Activated naive CD4-positive, alpha-beta T cell treated with anti-CD3 and anti-CD28 coated beads, Interleukin-2, amount 50 U/mL, for 72 hours (primary cell): ENCODE results near the gene ACADVL. TPM values are rescaled to one million over a fixed set of nuclear protein-coding genes. Genes with fewer than 3 reads are reported as not detected.

Experiments
- ATAC-seq, 2 donors: fragments of 150-1000 bp; cut with Tn5 transposase; 2 replicates each; pipeline ENCODE4 v1.10.0; 2021; ENCODE audit warnings: mild to moderate bottlenecking in 2 of 2, moderate library complexity in 2 of 2
- DNase-seq, 2 donors: peaks; one replicate each; pipeline ENCODE4 v3.0.0; 2021 to 2022; ENCODE audit warnings: low spot score in 2 of 2
- H3K27ac Mint-ChIP-seq, 2 donors: one replicate each; pipeline ENCODE4 v1.8.0; 2022; ENCODE audit warnings: mild to moderate bottlenecking in 2 of 2, mixed read lengths in 2 of 2
- H3K36me3 Mint-ChIP-seq, 2 donors: one replicate each; pipeline ENCODE4 v1.8.0; 2022; ENCODE audit warnings: mixed read lengths in 2 of 2
- H3K9me3 Mint-ChIP-seq, 2 donors: one replicate each; pipeline ENCODE4 v1.8.0; 2022; ENCODE audit warnings: mixed read lengths in 2 of 2
- total RNA-seq, 2 donors: library from RNA; stranded (reverse); gene quantifications; one replicate each; pipeline ENCODE4 v1.2.3, GENCODE V29; 2022

Gene ACADVL
- total RNA-seq, 2 donors from 2014 or later, result 360 to 445 TPM

DNA sequence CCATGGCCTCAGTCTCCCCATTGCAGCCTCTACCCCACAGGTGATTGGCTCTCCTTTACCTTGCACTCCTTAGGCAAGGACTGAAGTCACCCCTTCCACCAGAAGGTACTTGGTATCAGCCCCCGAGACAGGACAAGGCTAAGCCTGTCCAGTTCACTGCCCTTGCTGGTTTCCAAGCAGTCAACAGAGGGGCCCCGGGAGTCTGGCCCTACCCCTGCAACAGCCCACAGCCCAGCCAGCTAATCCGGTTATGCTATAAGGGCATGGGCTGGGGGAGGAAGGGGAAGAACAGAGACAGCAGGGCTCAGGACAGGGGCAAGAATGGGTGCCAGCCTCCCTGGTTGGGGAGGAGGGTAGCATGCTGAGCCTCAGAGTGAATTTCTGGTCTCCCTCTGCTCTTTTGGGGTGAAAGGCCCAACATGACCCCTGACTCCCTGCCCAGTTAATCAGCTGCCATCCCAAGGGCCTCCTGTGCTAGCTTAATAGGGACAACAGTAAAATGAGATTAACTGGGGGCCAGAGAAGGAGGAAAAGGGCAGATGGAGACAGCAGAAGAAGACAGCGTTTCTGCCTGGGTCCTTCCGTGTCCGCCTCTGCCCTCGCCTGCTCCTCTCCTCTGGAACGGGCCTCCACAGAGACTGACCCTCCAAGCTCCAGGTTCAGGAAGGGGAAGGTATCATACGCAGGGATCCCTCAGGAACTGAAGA, 10.8 kb upstream of the ACADVL start:
- Mint-ChIP-seq H3K9me3 (no peaks in the 10 kb centered on the region), H3K36me3 (no peaks in the 10 kb centered on the region), H3K27ac (peak overlapping the region in 1 of 2 donors; percentile 23)

DNA sequence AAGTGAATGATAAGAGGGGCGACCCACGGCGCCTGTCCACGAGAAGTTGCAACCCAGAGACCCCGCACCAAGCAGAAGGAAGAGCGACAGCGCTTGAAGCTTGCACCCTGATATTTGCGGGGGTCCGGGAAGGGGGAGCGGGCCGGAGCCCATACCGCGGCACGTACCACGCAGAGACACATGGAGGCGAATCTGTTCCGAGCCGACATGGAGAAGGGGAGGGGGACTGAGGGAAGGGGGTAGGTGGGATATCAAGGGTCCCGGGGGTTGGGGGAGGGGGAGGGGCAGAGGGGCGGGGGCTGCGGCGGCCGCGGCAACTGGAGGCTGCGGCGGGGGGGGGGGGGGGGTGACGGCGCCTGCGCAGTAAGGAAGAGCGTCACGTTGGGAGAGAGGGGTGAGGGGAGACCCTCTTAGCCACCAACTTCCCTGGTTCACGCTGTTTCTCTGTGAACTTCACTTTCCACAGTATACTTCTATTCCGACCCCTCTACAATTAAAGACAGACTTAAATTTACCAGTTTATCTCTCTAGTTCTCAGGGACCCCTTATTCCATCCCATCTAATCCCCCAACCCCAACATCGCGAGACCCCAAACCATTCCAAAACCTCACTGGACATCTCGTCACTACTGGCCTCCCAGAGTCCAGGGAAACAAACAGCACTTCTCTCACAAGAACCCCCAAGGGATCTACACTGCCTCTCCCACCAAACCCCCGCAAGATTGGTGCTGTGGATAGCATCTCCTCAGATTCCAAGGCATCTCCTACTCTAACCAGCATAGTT, 8.1 kb upstream of the ACADVL start:
- Mint-ChIP-seq H3K27ac (no peak overlapping the region), H3K36me3 (no peaks in the 10 kb centered on the region), H3K9me3 (no peaks in the 10 kb centered on the region)
- ATAC-seq (no peak), DNase-seq (no peak)

More for the DNA sequence above, 10.8 kb upstream of the ACADVL start:
- ATAC-seq (no peak), DNase-seq (no peak)

DNA sequence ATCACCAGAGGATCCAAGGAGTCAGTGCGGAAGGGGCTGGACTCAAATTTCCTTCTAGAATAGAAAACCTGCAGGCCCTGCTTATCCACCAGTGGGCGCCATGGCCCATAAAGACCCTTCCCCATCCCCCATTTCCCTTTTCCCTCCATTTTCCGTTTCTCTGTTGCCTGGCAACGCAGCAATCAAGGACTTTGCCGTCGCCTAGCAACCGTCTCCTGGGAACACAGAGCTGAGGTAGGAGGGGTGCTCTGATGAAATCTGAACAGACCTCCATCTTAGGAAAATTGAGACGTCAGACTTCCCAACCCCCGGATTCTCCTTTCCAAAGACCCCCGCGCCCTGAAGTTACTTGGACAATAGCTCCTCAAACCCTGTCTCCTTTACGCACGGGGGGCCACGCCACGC, 5.8 kb upstream of the ACADVL start:
- Mint-ChIP-seq H3K36me3 (no peaks in the 10 kb centered on the region), H3K27ac (peak overlapping the region; percentile 81 to 95), H3K9me3 (no peaks in the 10 kb centered on the region)
- DNase-seq (peak in 1 of 2 donors; percentile 64), ATAC-seq (peak; percentile 4 to 12)

GRCh38 chr17:7214300-7215135, 5.2 kb upstream of the ACADVL start:
- peak; percentile 86 to 89 for ATAC-seq
- H3K36me3 Mint-ChIP-seq, result peaks cover 0 to 1% of the 10 kb centered on the region in 2 donors
- H3K27ac Mint-ChIP-seq, result peak overlapping the region; percentile 81 to 95
- peak; percentile 96 to 100 for DNase-seq
- no peaks in the 10 kb centered on the region for H3K9me3 Mint-ChIP-seq

- DNase-seq (no peak), ATAC-seq (no peak)
- Mint-ChIP-seq H3K27ac (peak overlapping the region; percentile 81 to 95), H3K9me3 (no peaks in the 10 kb centered on the region), H3K36me3 (peaks cover 0 to 8% of the 10 kb centered on the region in 2 donors)
These were observed 4.6 kb upstream of the ACADVL start for GRCh38 chr17:7215136-7215638.

DNA sequence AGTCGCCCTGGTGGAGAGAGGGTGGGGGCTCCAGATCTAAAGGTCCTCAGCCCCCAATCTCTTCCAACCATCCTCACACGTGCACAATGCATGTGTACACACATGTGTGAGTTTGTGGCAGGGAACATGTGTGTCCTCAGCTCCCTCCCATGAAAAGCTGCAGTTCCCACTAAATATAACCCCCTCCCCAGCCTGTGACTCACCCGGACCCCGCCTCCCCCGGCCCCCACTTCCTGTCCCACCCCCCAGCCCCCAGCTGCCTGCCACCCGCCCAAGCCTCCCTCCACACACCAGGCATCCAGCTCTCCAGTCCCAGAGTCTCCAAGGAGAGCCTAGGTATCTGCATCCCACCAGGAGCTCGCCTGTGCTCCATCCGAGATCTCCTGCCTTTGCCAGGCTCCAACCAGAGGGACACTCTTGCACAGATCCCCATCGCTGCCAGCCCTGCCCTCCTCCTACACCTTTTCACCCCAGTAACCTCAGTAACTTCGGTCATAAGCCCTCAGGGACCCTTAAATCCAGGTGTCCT, 4.0 kb upstream of the ACADVL start:
- H3K9me3 Mint-ChIP-seq, result no peaks in the 10 kb centered on the region
- no peak for DNase-seq

GRCh38 chr17:7216242-7217112, 3.3 kb upstream of the ACADVL start:
- Mint-ChIP-seq H3K27ac (peak overlapping the region; percentile 30 to 42), H3K36me3 (peaks cover 13 to 20% of the 10 kb centered on the region in 2 donors), H3K9me3 (no peaks in the 10 kb centered on the region)
- no peak for DNase-seq
- ATAC-seq, result no peak

More for the DNA sequence above, 4.0 kb upstream of the ACADVL start:
- ATAC-seq, result no peak
- Mint-ChIP-seq H3K27ac (peak overlapping the region in 1 of 2 donors; percentile 42), H3K36me3 (peaks cover 5 to 13% of the 10 kb centered on the region in 2 donors)

DNA sequence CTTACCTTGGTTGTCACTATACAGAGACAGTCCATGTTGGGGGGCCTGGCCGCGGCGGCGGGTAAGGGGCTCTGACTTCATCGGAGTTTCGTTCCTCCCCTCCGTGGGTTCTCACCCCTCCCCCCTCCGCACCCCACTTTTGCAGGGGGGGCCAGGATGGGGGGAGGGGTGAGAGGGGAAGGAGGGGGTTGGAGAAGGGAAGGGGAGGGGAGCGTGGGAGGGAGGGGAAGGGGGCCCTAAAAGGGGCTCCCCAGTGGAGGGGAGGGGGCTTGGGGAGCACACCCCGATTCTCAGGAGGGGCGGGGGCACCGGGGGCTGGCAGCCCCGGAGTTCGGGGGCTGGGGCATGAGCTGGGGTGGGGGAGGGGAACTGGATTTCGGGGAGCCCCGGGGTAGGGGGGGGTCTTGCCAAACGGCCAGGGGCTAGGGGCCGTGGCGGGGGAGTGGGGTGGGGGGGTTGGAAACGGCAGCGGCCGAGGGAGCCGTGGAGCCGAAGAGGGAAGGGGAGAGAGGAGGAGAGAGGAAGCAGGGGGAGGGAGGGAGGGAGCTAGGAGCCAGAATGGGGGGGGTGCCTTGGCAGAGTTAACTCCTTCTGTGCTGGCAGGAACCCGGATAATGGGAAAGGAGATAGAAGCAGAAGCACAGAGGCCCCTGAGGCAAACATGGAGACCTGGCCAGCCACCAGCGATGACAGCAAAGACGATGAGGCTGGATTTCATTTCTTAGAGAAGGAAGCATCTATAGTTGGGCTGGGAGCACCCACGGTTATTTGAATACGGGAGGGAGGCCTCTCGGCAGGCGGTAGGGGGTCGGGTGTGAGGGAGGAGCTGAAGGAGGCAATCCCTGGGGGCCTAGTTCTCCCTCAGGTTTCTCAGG, 2.4 kb upstream of the ACADVL start:
- ATAC-seq (no peak), DNase-seq (no peak)
- Mint-ChIP-seq H3K36me3 (peaks cover 14 to 20% of the 10 kb centered on the region in 2 donors), H3K9me3 (no peaks in the 10 kb centered on the region), H3K27ac (peak overlapping the region; percentile 89 to 92)

- Mint-ChIP-seq H3K9me3 (no peaks in the 10 kb centered on the region), H3K27ac (peak overlapping the region in 1 of 2 donors; percentile 89), H3K36me3 (peaks cover 14 to 20% of the 10 kb centered on the region in 2 donors)
- DNase-seq (no peak), ATAC-seq (no peak)
These were observed 1.6 kb upstream of the ACADVL start for GRCh38 chr17:7218166-7218565.

DNA sequence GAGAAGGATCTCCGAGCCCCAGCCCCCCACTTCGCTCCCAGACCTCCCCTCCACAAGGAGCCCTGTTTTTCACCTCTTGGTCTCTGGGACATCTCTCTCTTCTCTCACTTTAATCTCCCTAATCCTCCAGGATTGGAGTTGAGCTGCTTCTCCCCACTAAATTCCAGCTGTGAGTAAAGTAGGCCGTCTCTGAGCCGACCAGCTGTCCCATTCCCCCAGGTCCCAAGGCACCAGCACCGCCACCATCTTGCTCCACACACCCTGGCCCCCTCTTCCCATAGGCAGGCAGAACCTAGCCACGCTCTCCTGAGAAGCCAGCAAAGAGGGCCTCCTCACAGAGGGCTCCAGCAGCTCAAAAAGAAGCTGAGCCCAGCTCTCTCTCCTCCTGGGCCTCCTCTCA, 980 bp upstream of the ACADVL start:
- H3K9me3 Mint-ChIP-seq, result no peaks in the 10 kb centered on the region
- DNase-seq, result no peak
- ATAC-seq, result no peak
- peak overlapping the region; percentile 27 to 89 for H3K27ac Mint-ChIP-seq
- H3K36me3 Mint-ChIP-seq, result peaks cover 14 to 25% of the 10 kb centered on the region in 2 donors

DNA sequence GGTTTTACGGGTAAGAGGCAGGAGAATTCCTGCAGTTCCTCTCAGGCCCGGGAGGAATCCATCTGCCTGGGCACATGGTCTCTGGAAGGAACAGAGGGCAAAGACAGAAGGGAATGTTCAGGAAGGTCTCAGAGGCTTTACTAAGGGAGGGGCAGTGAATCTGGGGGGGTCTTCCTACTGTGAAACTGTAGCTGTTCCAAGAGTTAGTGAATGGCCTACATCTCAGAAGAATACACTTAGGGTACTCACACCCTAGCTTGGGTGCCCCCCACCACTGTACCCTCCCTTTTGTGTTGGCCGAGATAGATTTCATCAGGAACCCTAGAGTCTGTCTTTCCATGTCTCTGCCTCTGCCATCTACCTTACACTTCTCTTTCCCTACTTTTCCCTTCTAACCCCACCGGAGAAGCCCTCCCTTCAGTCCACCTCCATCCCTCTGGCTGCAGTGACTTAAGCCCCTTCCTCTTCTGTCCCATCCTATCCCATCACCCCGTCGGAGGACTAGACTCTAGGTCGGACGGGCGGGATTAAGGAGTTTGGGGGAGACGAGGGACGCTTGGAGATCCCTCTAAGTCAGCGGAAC, 418 bp upstream of the ACADVL start:
- ATAC-seq (no peak), DNase-seq (no peak)
- Mint-ChIP-seq H3K9me3 (no peaks in the 10 kb centered on the region), H3K36me3 (peaks cover 14 to 29% of the 10 kb centered on the region in 2 donors), H3K27ac (peak overlapping the region; percentile 89 to 98)

DNA sequence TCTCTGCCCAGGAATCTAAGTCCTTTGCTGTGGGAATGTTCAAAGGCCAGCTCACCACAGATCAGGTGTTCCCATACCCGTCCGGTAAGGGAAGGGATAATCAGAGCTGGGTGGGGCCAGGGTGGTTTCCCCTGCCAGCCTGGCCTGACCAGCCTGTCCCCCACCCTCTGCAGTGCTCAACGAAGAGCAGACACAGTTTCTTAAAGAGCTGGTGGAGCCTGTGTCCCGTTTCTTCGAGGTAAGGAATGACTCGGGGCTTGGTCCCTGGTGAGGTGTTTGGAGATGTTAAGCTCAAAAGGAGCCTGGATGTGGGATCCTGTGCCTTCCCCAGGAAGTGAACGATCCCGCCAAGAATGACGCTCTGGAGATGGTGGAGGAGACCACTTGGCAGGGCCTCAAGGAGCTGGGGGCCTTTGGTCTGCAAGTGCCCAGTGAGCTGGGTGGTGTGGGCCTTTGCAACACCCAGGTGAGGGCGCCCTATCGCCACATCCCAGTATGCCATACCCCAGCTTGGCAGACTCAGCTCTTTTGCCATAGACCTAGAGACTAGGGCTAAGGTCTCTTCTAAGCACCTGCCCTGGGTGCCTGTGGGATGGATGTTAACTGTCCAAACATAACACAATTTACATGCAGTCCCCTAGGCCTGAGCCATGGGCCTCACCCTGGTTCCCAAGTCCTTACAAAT, 997 bp downstream of the ACADVL start:
- no peaks in the 10 kb centered on the region for H3K9me3 Mint-ChIP-seq
- peaks cover 14 to 29% of the 10 kb centered on the region in 2 donors for H3K36me3 Mint-ChIP-seq
- peak overlapping the region; percentile 89 to 92 for H3K27ac Mint-ChIP-seq
- DNase-seq, result peak in 1 of 2 donors; percentile 68
- peak; percentile 44 to 53 for ATAC-seq

DNA sequence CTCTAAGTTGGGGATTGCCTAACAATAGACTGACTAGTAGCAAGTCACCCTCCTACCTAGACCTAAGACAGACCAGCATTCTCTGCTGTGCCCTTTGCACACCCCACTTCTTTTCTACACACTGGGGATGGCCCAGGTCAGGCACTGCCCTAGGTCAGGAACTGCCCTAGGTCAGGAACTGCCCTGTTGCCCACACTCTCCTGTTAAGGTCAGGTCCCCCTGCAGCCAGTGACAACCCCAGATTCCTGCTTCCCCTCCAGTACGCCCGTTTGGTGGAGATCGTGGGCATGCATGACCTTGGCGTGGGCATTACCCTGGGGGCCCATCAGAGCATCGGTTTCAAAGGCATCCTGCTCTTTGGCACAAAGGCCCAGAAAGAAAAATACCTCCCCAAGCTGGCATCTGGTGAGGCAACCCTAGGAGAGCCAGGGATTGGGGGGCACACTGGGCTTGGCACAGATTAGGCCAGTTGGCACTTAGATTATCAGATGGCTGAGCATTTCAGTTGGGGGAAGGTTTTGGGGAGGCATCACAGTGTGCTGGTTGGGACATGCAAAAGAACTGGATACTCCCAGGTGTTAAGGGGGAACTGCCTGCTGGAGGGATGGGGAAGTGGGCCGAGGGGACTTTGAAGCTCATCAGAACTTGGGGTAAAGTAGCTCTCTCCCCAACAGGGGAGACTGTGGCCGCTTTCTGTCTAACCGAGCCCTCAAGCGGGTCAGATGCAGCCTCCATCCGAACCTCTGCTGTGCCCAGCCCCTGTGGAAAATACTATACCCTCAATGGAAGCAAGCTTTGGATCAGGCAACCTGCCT, 1.7 kb downstream of the ACADVL start:
- DNase-seq (no peak), ATAC-seq (no peak)
- Mint-ChIP-seq H3K9me3 (no peaks in the 10 kb centered on the region), H3K27ac (peak overlapping the region; percentile 89 to 92), H3K36me3 (peaks cover 14 to 29% of the 10 kb centered on the region in 2 donors)
